LNCaP clone FGC (cell line): Measurements from ENCODE around the gene NAALADL2.
"Not testable (repeated sequence)": the region's sequence is repeated elsewhere in the genome, so short reads cannot be mapped to it uniquely, and the experiment has no call there.

Experiments
- DNase-seq: peaks from one replicate; pipeline ENCODE4 v3.0.0-alpha.2; 2011; ENCODE audit warnings: low read depth
- H3K4me3 ChIP-seq: 2 replicates; pipeline ENCODE4 v1.5.1; 2011; ENCODE audit warnings: mild to moderate bottlenecking, low read depth, low read length, control low read depth
- CTCF ChIP-seq: IDR thresholded peaks from 2 replicates; pipeline ENCODE4 v1.5.1; 2012; ENCODE audit warnings: mild to moderate bottlenecking; ENCODE audit not compliant: control insufficient read depth, insufficient read depth; ENCODE audit errors: extremely low read depth

Gene NAALADL2

GRCh38 chr3:175073219-175073905 lies 214.2 kb downstream of the NAALADL2 start:
- H3K4me3 ChIP-seq: no peak overlapping the region
- peak; percentile 59 for DNase-seq
- no peak for TF ChIP-seq CTCF

GRCh38 chr3:175075269-175075668 lies 216.1 kb downstream of the NAALADL2 start:
- TF ChIP-seq CTCF: no peak
- DNase-seq: no peak
- H3K4me3 ChIP-seq: no peak overlapping the region

GRCh38 chr3:175077216-175077615 lies 218.1 kb downstream of the NAALADL2 start:
- DNase-seq: no peak
- H3K4me3 ChIP-seq: no peak overlapping the region

GRCh38 chr3:175082631-175083030 lies 223.5 kb downstream of the NAALADL2 start:
- DNase-seq: no peak

More at GRCh38 chr3:175077216-175077615, 218.1 kb downstream of the NAALADL2 start:
- no peak for TF ChIP-seq CTCF

GRCh38 chr3:175087128-175087527 lies 228.0 kb downstream of the NAALADL2 start:
- H3K4me3 ChIP-seq, DNase-seq: not testable (repeated sequence)

More at GRCh38 chr3:175082631-175083030, 223.5 kb downstream of the NAALADL2 start:
- TF ChIP-seq CTCF: no peak
- H3K4me3 ChIP-seq: no peak overlapping the region

GRCh38 chr3:175088766-175089380 lies 229.7 kb downstream of the NAALADL2 start:
- DNase-seq: no peak
- no peak for TF ChIP-seq CTCF
- H3K4me3 ChIP-seq: no peak overlapping the region

GRCh38 chr3:175091426-175092114 lies 232.4 kb downstream of the NAALADL2 start:
- TF ChIP-seq CTCF: no peak
- peak; percentile 85 for DNase-seq
- H3K4me3 ChIP-seq: no peak overlapping the region
